Middle frontal gyrus (tissue), 1 donor: ENCODE data around the gene RANBP3.
A peak's percentile ranks its signal among the peaks of the same experiment; 100 is the strongest.
"Not testable (repeated sequence)": the region's sequence is repeated elsewhere in the genome, so short reads cannot be mapped to it uniquely, and the experiment has no call there.

Source experiments
- DNase-seq: peaks from one replicate; pipeline ENCODE4 v3.0.0-alpha.2; 2015; ENCODE audit warnings: low spot score; ENCODE audit errors: extremely low spot score

Gene RANBP3, protein sequence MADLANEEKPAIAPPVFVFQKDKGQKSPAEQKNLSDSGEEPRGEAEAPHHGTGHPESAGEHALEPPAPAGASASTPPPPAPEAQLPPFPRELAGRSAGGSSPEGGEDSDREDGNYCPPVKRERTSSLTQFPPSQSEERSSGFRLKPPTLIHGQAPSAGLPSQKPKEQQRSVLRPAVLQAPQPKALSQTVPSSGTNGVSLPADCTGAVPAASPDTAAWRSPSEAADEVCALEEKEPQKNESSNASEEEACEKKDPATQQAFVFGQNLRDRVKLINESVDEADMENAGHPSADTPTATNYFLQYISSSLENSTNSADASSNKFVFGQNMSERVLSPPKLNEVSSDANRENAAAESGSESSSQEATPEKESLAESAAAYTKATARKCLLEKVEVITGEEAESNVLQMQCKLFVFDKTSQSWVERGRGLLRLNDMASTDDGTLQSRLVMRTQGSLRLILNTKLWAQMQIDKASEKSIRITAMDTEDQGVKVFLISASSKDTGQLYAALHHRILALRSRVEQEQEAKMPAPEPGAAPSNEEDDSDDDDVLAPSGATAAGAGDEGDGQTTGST

GRCh38 chr19:5977785-5978605, at the start of gene RANBP3:
RANBP3 (minus strand) TSS chr19:5978140; CDS start chr19:5978082, 58 bp downstream.
- DNase-seq: peak; percentile 99

DNA sequence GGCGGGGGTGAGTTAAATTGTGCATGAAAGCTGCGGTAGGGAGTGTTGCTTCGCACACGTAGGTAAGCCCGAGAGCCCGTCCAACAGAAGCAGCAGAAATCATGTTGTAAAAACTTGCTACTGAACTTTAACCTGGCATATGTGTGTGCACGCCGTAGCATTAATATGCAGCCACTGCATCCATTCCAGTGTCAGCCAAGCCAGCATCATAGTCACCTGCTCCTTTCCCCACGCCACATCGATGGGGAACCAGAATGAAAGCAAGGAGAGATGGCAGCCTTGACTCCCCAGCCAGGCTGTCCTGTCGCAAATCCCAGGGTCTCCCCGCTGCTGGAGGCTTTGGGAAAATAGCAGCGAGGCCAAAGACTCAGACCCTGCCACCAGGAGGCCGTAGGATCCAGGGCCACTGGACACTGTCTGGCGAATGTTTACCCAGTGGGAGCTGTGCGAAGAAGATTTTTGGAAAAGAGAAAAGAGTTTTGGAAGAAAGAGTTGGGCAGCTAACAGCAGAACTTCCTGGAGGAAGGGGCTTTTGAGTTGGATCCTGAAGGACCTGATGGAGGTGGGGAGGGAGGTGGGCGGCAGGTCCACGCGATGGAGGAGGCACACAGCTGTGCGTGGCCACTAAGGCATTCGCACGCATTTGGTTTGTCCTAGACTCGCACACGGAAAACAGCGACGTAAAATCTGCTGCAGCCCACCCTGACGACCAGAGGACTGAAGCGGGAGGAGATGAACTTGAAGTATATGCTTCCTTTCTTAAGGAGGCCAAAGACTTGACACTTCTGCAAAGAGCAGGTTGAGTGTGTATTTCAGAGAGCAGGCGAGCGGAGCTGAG, 48.7 kb upstream of the RANBP3 start:
- no peak for DNase-seq

DNA sequence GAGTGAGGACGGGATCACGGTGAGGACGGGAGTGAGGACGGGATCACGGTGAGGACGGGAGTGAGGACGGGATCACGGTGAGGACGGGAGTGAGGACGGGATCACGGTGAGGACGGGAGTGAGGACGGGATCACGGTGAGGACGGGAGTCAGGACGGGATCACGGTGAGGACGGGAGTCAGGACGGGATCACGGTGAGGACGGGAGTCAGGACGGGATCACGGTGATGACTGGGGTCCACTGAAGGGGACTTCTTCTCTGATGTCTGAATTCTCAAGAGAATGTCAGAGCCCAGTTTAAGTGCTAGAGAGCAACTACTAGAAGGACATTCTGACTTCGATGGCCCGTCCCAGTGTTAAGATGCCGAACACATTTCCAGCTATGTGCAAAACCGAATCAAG, 46.8 kb upstream of the RANBP3 start:
- not testable (repeated sequence) for DNase-seq

GRCh38 chr19:6023936-6024335, 46.0 kb upstream of the RANBP3 start:
- no peak for DNase-seq

DNA sequence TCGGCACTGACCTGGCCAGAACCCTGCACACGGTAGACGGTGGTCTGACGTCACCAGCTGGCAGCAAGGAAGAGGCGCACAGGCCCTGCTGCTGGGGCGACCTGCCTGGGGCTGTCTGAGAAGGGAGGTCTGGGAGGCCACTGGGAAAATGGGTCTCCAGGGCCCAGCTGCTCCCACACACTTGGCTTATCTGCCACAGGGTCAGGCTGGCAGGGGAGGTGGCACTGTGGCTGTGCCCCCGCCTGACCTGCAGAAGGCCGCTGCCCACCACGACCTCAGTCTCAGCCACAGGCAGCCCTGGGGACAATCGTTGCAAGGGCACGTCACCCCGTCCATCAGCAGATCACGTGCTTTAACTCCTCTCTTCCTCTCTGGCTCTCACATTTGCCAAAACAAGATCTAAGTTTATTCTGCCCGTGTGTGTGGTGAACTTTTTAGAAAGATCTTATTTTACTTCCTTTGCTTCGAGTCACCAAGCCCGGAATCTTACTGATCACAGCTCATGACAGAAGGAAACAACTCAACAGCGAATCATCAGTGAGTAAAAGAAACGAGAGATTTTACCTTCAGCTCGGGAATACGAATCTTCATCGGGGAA, 45.2 kb upstream of the RANBP3 start:
- no peak for DNase-seq

DNA sequence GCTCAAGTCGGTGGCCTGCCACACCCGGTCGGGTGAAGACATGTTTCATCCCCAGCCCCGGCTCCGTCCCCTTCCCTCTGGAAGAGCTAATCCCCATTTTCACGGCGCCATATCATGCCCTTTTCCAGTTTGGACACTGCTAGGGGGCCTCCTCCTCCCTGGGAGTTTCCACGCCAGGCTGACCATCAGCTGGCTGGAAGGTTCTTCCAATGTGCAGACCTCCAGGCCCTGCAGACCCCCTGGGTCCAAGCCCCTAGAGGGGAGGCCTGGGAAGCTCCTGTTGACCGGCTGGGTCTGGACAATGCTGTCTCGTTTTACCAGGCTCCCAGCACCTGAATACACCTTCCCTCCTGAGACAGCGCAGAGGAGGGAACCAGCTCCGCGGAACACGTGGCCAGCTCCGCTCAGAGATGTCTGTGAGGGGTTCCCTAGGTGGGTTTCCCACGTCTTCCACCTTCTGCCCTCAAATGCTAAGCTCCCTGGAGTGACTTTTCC, 44.7 kb upstream of the RANBP3 start:
- no peak for DNase-seq

DNA sequence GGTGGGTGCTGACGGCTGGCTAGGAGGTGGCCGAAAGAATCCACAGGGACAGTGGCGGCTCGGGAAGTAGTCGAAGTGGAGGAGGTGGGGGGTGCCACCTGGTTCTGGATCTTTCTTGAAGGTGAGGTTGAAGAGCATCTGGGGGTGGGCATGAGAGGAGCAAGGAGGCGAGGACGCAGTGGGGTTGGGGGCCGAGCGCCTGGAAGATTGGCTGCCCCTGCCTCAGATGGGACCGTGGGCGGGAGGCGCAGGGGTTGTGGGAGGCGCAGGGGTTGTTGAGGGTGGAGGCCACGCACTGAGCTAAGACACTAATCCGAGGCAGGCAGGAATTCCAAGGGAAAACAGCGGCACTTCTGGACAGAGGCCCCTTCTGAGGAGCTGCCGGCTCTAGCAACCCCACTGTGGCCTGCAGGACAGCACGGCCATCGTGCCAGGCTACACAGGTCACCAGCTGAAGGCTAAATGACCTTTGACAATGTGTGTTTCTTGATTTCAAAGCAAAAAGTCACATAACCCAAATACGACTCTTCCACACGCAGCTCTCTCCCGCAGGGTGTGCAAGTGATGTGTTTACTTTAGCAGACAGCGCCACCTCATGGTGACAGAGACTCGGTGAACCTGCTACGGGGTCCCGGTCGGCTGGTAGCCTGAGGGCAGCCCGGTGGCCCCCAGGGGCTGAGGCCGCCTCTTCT, 44.1 kb upstream of the RANBP3 start:
- DNase-seq: peak; percentile 34

GRCh38 chr19:6020972-6021805, 43.2 kb upstream of the RANBP3 start:
- DNase-seq: no peak

DNA sequence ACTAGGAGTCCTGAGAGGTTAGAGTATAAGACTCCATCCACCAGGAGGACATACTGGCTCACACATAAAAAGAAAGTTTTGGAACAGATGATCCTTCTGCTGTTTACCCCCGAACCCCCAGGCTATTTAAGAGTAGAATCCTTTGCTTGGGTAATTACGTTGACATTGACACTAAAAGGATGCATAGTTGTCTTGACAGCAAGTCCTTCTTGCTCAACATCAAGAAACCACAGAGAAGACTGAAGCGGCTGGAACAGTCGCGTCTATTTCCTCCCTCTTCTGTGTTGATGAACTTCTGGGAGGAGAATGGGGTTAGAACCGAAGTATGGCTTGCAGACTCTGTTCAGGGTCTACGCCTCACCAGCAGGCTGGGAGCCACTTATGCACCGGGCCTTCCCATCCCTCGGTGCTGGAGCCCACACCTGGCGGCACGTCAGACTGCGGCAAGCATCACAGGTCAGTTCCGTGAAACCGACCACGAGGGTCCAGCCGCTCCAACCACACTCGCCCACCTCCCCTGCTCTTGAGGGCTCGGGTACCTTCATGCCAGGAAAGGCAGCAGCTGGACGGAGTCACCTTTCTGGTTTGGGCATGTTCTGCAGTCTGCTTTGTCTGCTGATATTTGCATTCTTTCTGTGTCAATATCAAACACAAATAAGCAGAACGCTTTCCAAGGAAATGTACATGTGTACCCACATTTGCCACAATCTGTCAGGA, 42.4 kb upstream of the RANBP3 start:
- no peak for DNase-seq

GRCh38 chr19:6018786-6019185, 40.8 kb upstream of the RANBP3 start:
- DNase-seq: no peak

- DNase-seq: no peak
Observed at GRCh38 chr19:6017576-6017975, 39.6 kb upstream of the RANBP3 start.

DNA sequence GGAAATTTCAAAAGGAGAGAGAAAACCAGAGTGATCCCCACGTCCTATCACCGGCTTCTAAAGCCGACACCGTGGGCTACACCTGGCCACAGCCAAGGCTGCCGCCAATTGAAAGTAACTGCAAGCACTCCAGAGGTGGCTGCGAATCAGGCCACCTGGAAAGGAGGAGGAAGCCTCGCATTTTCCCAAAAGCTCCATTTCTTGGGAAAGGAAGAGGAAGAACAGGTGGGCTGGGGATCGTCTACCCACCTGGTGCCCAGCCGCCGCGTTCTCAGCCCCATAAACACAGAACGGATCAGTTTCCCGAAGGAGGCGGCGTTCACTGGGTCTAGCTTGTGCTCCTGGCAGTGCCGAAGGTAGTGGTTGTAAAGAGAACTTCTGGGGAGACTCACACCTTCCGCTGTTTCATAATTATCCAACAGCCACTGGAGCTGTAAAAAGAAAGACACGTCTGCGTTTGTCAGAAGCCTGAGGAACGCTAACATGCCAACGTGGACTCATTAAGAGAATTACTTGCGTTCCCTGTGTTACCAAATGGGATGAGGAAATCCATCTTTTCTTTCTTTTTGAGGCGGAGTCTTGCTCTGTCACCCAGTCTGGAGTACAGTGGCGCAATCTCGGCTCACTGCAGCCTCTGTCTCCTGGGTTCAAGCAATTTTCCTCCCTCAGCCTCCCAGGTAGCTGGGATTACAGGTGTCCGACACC, 38.1 kb upstream of the RANBP3 start:
- no peak for DNase-seq

GRCh38 chr19:6014551-6015135, 36.7 kb upstream of the RANBP3 start:
- no peak for DNase-seq

DNA sequence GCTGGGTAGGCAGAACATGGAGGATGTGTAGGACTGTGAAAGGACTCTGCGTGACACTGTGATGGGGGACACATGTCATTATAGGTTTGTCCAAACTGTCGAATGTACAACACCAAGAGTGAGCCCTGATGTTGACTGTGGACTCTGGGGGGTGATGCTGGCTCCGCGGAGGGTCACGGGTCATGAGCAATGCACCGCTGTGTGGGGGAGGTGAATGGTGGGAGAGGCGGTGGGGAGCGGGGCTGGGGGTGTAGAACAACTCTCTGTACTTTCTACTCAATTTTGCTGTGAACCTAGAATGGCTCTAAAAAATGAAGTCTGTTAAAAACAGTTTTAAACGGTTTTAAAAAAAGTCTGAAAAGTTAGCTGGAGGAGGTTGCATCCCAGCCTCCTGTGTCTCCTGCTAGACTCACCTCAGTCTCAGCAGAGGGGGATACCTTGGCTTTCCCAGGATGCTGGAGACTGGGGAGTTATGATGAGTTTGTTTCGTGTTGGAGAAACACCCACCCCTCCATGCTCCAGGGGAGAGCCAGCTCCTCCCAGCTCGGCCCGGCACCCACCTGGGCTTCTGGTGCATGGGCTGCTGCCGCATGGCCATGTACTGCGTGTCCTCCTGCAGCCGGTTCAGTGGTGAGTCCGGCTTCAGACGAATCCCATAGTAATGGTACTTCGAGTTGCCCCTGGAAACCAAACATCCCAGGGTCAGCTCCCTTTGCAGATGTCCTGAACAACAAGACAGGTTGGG, 34.7 kb upstream of the RANBP3 start:
- no peak for DNase-seq

- no peak for DNase-seq
Observed at GRCh38 chr19:6011794-6012193, 33.9 kb upstream of the RANBP3 start.

DNA sequence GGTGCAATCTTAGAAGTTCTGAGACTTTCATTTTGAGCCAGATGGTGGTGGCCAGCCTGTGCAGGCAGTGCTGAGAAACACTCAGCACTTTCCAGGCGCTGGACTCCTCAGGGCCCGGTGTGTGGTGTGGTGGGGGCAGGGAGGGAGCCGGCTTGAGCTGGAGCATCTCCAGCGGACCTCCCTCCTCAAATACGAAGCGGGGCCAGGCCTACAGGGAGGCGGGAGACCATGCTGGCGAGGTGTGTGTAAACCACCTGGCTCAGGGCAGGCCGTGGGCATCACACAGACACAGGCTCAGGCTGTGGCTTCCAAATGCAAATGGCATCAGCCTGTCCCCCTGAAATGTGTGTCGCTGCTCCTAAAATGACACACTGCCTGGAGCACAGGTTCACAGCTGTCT, 33.3 kb upstream of the RANBP3 start:
- DNase-seq: no peak

DNA sequence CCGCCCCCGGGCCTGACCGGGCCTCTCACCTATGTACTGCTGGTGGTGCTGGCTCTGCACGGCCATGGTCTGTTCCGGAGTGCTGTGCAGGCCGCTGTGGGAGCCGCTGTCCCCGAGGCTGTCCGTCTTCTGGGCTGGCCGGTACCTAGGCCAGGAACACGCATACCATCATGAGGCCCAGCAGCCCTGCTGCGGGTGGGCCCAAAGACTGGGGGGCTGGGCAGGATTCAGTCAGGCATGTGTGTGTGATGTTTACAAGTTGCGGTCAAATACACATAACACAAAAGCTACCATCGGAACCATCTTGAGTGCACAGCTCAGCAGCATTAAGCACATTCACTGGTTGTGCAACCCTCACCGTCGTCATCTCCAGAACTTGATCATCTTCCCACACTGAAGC, 32.2 kb upstream of the RANBP3 start:
- DNase-seq: no peak
